Stromal cell of bone marrow (primary cell): ENCODE measurements around the gene SRSF8.
"Not testable (repeated sequence)": the region's sequence is repeated elsewhere in the genome, so short reads cannot be mapped to it uniquely, and the experiment has no call there.

Source experiments
- DNase-seq: peaks from one replicate; pipeline ENCODE4 v3.0.0-alpha.2; 2012; ENCODE audit warnings: low read depth

Gene SRSF8

DNA sequence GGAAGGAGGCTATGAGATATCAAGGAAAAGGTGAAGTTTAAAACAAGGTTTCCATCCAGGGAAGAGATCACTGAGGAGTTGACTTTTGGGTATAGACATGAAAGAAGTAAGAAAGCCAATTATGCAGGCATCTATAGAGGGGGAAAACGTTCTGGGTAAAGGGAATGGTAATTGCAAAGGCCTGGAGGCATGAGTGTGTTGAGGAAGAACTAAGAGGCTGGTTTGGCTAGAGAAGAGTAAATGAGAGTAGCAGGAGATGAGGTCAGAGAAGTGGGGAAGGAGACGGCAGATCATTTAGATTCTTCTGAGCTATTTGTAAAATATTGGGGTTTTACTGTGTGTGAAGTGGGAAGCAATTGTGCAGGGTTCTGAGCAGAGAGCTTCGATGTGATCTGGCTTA lies 30.5 kb downstream of the SRSF8 start:
- DNase-seq, result no peak

DNA sequence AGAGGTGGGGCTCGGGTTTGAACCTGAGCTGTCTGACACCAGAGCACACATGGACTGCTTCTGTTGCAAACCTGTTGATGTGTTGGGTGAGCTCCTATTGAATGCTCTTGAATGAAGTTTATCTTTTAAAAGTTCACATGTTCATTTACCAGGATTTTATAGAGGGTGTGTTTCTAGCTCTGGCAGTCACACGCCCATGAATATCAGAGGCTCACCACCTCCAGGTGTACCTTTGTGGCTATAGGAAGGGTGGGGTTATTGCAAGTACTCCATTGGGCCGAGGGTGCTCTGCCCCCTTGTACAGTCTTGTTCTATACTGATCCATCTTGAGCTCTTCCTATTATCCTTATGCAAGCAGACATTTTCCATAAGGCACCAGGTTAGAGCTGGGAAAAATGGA lies 32.1 kb downstream of the SRSF8 start:
- DNase-seq, result no peak

DNA sequence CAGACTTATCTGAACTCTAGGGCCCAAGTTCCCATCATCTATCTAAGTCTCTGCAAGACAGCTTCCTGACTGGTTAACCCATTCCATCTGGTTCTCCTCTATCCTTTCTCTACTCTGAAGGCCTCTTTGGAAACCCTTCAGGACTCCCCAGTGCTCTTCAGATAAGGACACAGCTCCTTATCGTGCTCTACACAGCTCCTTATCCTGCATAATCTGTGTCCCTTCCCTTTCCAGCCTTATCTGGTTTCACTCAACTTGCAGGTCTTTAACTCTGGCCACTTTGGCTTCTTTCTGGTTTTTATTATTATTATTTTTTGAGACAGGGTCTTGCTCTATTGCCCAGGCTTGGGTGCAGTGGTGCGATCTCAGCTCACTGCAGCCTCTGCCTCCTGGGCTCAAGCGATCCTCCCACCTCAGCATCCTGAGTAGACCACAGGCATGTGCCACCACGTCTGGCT lies 33.5 kb downstream of the SRSF8 start:
- DNase-seq, result no peak

DNA sequence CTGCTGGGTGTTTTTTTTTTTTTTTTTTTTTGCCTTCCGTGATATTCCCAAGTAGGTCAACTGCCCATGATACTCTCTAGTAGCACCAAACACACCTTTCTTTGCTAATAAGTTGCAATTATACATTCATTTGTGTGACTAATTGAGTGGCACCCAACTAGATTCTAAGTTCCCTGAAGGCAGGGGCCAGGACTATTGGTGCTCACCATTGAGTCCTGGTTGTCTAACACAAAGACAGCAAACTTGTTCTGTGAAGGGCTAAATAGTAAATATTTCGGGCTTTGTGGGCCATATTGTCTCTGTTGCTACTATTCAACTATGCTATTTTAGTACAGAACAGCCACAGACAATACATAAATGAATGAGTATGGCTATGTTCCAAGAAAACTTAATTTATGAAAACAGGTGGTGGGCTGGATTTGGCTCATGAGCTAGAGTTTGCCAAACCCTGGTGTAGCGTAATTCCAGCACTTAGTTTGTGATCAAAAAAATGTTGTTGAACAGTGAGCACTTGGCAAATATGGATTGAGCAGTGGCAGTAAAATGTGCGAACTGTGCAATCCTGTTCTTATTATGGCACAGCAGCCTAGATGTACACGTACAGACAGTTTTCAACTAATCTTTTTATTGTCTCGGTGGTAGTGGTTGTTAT lies 34.3 kb downstream of the SRSF8 start:
- no peak for DNase-seq

DNA sequence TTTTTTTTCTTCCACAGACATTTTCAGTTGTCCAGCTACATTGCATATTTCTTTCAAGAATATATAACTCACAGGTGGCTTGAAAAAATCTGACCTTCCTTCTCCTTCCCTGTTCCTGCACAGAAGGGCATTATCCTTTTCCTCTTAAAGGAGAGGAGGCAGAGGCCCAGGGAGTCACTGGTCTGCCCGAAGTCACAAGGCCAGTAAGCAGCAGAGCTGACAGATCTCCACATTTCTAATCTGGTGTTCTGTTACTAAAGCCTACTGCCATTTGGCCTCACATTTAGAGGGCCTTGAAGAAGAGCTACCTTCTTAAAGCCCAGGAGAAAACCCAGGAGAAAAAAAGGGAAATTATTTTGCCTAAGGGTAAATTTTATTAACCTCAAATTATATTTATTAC lies 35.2 kb downstream of the SRSF8 start:
- DNase-seq, result no peak

DNA sequence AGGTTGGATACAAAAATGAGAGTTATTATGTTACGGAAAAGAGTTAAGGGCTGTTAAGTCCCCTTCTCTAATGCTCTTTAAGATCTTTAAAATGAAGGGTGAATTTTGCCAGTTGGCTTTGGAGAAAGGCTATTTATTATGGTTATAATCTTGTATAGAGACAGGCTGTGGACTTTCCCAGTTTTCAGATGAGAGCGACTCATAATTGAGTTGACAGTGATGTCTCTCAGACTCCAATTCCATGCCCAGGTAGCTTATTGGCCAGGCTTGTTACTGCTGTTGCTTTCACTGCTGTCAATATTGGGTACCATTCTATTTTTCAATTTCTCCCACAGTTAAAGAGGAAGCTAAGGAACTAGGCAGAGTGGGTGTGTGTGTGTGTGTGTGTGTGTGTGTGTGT lies 36.0 kb downstream of the SRSF8 start:
- DNase-seq, result no peak

DNA sequence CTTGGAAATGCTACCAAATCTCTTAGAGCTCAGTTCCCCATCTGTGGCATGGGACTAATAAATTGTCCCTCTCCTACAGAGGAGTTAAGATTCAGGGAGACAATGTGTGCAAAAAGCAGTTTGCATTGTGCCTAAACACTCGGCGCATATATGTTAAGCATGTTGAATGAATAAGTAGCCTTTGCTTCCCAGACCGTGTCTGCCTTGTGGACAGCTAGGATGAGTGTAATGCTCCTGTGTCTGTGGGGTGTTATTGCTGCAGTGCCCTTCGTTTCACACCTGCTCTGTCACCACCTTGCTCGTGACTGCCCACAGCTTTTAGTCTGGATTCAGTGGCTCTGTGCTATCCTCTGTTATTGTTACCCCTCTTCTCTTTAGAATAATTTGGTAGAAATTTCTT lies 37.0 kb downstream of the SRSF8 start:
- no peak for DNase-seq

DNA sequence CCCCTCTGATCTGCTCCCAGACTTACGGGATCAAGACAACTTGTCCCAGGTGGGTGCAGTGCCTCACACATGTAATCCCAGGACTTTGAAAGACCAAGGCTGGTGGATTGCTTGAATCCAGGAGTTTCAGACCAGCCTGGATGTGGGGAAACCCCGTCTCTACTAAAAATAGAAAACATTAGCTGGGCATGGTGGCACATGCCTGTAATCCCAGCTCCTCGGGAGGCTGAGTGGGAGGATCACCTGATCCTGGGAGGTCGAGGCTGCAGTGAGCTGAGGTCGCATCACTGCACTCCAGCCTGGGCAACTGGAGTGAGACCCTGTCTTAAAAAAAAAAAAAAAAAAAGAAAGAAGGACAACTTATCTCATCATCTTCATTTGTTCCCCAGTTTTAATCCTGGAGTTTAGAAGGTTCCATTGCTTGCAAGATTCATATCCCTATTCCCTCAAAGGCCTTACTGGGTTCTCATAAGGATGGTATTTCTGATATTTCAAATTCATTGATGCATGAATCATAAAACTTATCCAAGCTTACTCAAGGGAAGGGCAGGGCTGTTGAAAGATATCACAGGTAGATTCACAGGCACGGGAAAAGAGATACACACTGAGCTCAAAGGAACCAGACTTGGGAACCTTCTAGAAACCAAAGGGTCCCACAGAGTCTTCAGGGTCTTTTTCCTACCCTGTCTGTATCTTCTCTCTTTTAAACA lies 37.6 kb downstream of the SRSF8 start:
- no peak for DNase-seq

DNA sequence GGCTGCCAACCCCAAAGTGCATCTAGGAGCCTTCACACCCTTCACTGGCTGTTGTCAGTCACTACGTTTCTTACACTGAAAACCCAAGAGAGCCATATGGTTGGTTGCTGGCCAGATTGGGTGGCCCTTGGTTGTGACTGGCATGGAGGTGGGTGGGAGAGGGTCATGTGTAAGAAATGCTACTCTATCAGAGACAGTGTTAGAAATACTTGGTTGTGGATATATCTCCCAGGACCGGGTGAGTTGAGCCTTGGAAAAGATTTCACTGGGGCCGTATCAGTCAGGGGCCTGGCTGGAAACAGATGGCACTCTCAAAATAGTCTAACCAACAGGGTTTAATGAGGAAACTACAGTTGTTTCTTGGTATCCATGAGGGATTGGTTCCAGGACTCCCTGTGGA lies 38.1 kb downstream of the SRSF8 start:
- no peak for DNase-seq

DNA sequence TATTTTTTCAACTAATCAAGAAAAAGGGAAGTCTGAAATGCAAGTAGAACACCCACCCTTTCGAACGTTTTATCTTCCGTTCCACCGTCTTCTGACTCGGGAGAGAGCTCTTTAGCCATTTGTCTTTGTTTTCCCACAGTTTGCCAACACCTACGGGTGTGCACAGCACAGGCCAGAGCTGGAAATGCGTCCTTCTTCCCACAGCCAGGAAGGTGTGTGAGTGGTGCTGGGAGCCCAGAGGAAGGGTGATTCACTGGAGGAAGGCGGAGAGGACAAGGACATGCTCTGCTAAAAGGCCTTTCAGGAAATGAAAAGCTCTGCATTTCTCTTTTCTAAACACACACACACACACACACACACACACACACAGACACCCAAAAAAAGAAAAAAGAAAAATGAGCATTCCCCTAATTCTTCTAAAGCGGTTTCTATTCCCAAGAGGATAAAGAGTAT lies 41.5 kb downstream of the SRSF8 start:
- DNase-seq, result no peak

DNA sequence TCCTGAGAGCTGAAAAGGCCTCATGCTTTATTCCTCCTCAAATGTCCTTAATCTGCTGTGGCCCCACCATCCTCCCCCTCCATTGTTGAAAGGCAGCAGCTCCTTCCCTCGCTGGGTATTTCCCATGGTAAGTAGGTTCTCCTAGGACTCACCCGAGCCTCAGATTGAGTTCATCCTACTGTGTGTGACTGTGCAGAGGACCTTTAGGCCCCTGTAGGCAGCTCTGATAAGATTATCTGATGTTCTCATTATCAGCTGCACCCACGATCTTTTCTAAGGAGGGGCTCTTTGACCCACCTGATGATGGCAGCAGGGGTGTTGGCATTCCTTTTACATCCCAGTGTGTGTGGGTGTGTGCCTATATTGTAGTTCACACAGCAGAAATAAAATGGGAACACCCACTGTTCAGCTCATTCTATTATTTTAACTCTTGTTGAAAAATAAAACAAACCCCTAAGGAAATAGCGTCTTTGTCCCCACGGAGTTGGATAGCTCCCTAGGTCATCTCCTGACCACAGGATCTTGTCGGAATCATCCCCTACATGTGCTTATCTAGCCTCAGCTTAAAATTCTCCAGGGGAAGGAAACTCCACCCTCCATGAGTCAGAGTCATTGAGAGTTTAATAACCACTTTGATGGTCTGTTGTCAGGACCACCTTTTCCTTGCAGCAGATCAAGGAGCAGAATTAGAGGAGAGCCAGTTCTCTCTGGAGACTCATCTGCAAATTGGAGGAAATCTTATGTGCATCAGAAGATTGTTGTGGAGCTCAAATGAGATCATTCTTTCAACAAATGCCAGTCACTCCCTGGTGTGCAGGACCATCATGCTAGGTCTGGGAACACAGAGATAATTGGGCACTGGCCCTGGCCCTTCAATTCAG lies 42.2 kb downstream of the SRSF8 start:
- DNase-seq, result no peak

DNA sequence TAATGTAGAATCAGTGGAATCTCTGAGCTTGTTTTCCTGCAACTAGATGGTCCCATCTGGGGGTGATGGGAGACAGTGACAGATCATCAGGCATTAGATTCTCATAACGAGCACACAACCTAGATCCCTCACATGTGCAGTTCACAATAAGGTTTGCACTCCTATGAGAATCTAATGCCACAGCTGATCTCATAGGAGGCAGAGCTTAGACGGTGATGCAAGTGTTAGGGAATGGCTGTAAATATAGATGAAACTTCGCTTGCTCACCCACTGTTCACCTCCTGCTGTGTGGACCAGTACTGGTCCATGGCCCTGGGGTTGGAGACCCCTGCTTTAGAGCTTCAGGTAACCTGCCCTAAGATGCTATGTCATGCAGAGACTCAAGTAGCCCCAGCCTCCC lies 44.8 kb downstream of the SRSF8 start:
- DNase-seq, result not testable (repeated sequence)

DNA sequence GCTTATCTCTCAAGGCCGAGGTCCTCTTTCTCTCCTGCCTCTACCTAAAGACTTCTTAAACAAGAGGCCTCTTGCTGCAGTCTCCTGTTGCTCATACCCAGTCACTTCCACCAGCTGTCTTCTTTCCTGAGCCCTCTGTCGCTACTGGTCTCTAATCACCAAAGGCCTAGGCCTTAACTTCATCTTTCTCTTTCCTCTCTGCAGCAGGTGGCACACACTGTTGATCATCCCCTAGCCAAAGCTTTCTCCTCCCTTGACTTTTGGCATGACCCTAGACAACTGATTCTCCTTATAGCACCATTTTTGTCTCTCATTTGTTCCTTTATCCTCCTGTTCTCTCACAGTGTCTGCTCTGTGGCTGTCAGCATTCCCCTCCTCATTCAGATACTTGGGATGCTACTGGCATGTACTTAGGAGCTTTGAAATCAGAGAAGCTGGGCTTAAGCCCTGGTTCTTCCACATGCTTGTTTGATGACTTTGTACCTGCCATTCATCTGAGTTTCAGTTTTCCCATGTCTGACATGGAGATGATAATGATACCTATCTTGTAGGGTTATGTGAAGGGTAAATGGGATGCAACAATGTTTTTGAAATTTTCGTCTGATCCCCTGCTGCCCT lies 45.3 kb downstream of the SRSF8 start:
- no peak for DNase-seq

DNA sequence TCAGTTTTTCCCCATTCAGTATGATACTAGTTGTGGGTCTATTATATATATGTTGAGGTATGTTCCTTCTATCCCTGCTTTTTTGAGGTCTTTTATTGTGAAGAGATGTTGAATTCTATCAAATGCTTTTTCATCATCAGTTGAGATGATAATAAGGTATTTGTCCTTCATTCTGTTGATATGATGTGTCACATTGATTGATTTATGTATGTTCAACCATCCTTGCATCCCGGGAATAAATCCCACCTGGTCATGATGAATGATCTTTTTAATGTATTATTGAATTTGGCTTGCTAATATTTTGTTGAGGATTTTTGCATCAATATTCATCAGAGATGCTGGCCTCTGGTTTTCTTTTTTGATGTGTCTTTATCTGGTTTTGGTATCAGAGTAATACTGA lies 48.9 kb downstream of the SRSF8 start:
- no peak for DNase-seq

DNA sequence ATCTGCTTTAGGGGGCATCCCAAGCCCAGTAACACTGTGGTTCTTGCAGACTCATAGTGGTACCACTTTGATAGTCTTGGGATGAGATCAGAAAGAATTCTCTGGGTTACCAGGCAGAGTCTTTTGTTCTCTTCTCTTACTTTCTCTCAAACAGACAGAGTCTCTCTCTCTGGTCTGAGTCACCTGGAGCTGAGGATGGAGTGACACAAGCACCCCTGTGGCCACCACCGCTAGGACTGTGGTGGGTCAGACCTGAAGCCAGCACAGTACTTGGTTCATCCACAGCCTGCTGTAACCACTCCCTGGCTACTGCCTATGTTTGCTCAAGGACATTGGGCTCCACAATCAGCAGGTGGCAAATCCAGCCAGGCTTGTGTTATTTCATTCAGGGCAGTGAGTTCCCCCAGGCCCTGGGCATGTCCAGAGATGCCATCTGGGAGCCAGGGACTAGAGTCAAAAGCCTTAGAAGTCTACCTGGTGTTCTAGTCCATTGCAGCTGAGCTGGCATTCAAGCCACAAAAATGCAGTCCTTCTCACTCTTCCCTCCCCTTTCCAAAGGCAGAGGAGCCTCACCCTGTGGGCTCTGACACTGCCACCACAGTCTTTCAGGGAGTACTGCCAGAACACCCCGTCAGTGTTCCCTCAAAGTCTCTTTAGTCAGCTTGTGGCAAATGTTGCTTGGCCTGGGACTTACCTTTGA lies 52.8 kb downstream of the SRSF8 start:
- DNase-seq, result no peak
